ENCODE data around the gene PIK3R5. TPM values are rescaled to one million over a fixed set of nuclear protein-coding genes. Genes with fewer than 3 reads are reported as not detected.

PIK3R5 gene
- polyA plus RNA-seq, 3 donors = 32.1 to 127 (median 47.5) TPM

DNA sequence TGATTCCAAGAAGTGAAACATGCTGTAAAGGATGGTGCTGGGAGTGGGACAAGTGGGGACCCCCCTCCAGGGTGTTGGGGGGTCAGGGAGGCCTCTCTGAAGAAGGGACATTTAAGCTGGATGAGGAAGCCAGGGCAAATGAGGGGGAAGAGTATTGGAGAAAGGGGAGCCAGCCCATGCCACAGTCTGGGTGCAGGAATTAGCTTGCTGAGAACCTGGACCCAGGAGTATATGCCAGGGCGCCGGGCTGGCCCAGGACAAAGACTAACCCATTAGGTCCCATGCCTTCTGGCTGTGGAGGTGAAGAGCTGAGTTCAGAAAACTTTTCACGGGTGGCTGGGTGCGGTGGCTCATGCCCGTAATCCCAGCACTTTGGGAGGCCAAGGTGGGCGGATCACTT, 52.4 kb downstream of the PIK3R5 start:
- H3K4me3 Mint-ChIP-seq = no peak overlapping the region
- intact Hi-C loops (cut with micrococcal nuclease) = loop anchor here in 1 of 2 donors (5.0 kb wide), 1 partner anchor 79 kb away; no protein-coding TSS in a partner anchor

More for the DNA sequence above, 52.4 kb downstream of the PIK3R5 start:
- peaks cover 30% of the 10 kb centered on the region for H3K4me1 Mint-ChIP-seq
- Histone ChIP-seq H4K20me1 (ENCODE audit: insufficient read depth, low read length) (peaks cover 49% of the 10 kb centered on the region), H2AFZ (ENCODE audit: insufficient read depth, low read depth, low read length, poor library complexity, severe bottlenecking) (no peak overlapping the region), H3K4me2 (replicated peaks; ENCODE audit: extremely low read depth, low read length, poor library complexity, severe bottlenecking) (no peak overlapping the region), H3K4me3 (replicated peaks in 1 of 3; ENCODE audit: low read depth in 2 of 3, low read length in 3 of 3) (no peak overlapping the region), H3K27me3 (ENCODE audit: control insufficient read depth in 2 of 2, insufficient read depth in 2 of 2, low read length in 2 of 2) (no peaks in the 10 kb centered on the region), H3K9ac (ENCODE audit: insufficient read depth, low read length, poor library complexity, severe bottlenecking) (no peak overlapping the region), H3K4me1 (ENCODE audit: control insufficient read depth in 1 of 2, insufficient read depth in 2 of 2, low read length in 2 of 2) (peaks cover 18 to 25% of the 10 kb centered on the region in 2 donors), H3K9me3 (replicated peaks in 1 of 2; ENCODE audit: control insufficient read depth in 1 of 2, insufficient read depth in 1 of 2, low read length in 2 of 2) (no peaks in the 10 kb centered on the region), H3K36me3 (replicated peaks in 1 of 2; ENCODE audit: control insufficient read depth in 1 of 2, insufficient read depth in 2 of 2, low read length in 2 of 2) (peaks cover 48 to 67% of the 10 kb centered on the region in 2 donors), H3K27ac (ENCODE audit: low read depth in 1 of 2, low read length in 2 of 2) (peak overlapping the region in 1 of 2 donors; percentile 60), H3K79me2 (ENCODE audit: insufficient read depth, low read length) (peaks cover 73% of the 10 kb centered on the region)
- peaks cover 81 to 93% of the 10 kb centered on the region in 2 donors for H3K36me3 Mint-ChIP-seq
- DNase-seq = peak in 1 of 3 donors; percentile 6
- no peak for TF ChIP-seq CTCF (IDR thresholded peaks at IDR 0.05)
- WGBS (ENCODE audit: insufficient coverage) = 98% methylated on average over 5 of the region's 6 CpGs
- H3K27ac Mint-ChIP-seq = peak overlapping the region in 5 of 7 donors; percentile 6 to 82 (median 78)
- H3K9me3 Mint-ChIP-seq = peaks cover 1 to 7% (median 4%) of the 10 kb centered on the region in 7 donors
- H3K27me3 Mint-ChIP-seq (ENCODE audit: low read depth in 3 of 3) = no peaks in the 10 kb centered on the region
